Measurements from ENCODE around the gene CSF1R. TPM values are rescaled to one million over a fixed set of nuclear protein-coding genes. Genes with fewer than 3 reads are reported as not detected.

The CSF1R gene
- total and polyA plus RNA-seq, 2 donors from 2014 or later = 7.5 to 55.8 TPM

- H3K4me3 ChIP-seq (ENCODE audit: low read length in 3 of 3) = no peak overlapping the region
- no peak overlapping the region for H3K27ac ChIP-seq (ENCODE audit: low read depth in 2 of 2, low read length in 2 of 2)
- FAIRE-seq (no peak), DNase-seq (no peak)
- intact Hi-C loops (cut with DNase I) = no loop called here
- TF ChIP-seq CTCF (IDR thresholded peaks at IDR 0.05; ENCODE audit: borderline replicate concordance, extremely low read depth, insufficient read depth) = no peak
- H3K36me3 ChIP-seq (ENCODE audit: control insufficient read depth in 2 of 3, insufficient read depth in 3 of 3, low read length in 3 of 3) = no peaks in the 10 kb centered on the region
- no peaks in the 10 kb centered on the region for H3K9me3 ChIP-seq (ENCODE audit: control insufficient read depth in 2 of 3, insufficient read depth in 1 of 3, low read length in 3 of 3)
- no peaks in the 10 kb centered on the region for H3K27me3 ChIP-seq (ENCODE audit: control insufficient read depth, insufficient read depth, low read length)
- H3K9ac ChIP-seq (ENCODE audit: low read length in 3 of 3) = no peak overlapping the region
- no peaks in the 10 kb centered on the region for H3K4me1 ChIP-seq (ENCODE audit: control insufficient read depth in 2 of 3, insufficient read depth in 2 of 3, low read depth in 1 of 3, low read length in 3 of 3)
These were observed 25.9 kb downstream of the CSF1R start for GRCh38 chr5:150060471-150060870.

- H3K36me3 ChIP-seq (ENCODE audit: control insufficient read depth in 2 of 3, insufficient read depth in 3 of 3, low read length in 3 of 3) = peaks cover 0 to 4% (median 0%) of the 10 kb centered on the region in 3 donors
- DNase-seq (no peak), FAIRE-seq (no peak)
- H3K4me1 ChIP-seq (ENCODE audit: control insufficient read depth in 2 of 3, insufficient read depth in 2 of 3, low read depth in 1 of 3, low read length in 3 of 3) = no peaks in the 10 kb centered on the region
- H3K9ac ChIP-seq (ENCODE audit: low read length in 3 of 3) = no peak overlapping the region
- no peaks in the 10 kb centered on the region for H3K9me3 ChIP-seq (ENCODE audit: control insufficient read depth in 2 of 3, insufficient read depth in 1 of 3, low read length in 3 of 3)
- no peak overlapping the region for H3K27ac ChIP-seq (ENCODE audit: low read depth in 2 of 2, low read length in 2 of 2)
- no peak overlapping the region for H3K4me3 ChIP-seq (ENCODE audit: low read length in 3 of 3)
- TF ChIP-seq CTCF (IDR thresholded peaks at IDR 0.05; ENCODE audit: borderline replicate concordance, extremely low read depth, insufficient read depth) = no peak
- no peaks in the 10 kb centered on the region for H3K27me3 ChIP-seq (ENCODE audit: control insufficient read depth, insufficient read depth, low read length)
- intact Hi-C loops (cut with DNase I) = no loop called here
These were observed 26.7 kb downstream of the CSF1R start for GRCh38 chr5:150059623-150060022.

GRCh38 chr5:150058480-150059126 is 27.8 kb downstream of the CSF1R start:
- H3K27ac ChIP-seq (ENCODE audit: low read depth in 2 of 2, low read length in 2 of 2) = no peak overlapping the region
- intact Hi-C loops (cut with DNase I) = no loop called here
- no peak overlapping the region for H3K9ac ChIP-seq (ENCODE audit: low read length in 3 of 3)
- no peak for FAIRE-seq
- H3K4me1 ChIP-seq (ENCODE audit: control insufficient read depth in 2 of 3, insufficient read depth in 2 of 3, low read depth in 1 of 3, low read length in 3 of 3) = no peaks in the 10 kb centered on the region
- H3K36me3 ChIP-seq (ENCODE audit: control insufficient read depth in 2 of 3, insufficient read depth in 3 of 3, low read length in 3 of 3) = peaks cover 0 to 9% (median 4%) of the 10 kb centered on the region in 3 donors
- DNase-seq = peak in 1 of 5 donors; percentile 34
- no peak for TF ChIP-seq CTCF (IDR thresholded peaks at IDR 0.05; ENCODE audit: borderline replicate concordance, extremely low read depth, insufficient read depth)
- no peak overlapping the region for H3K4me3 ChIP-seq (ENCODE audit: low read length in 3 of 3)
- H3K9me3 ChIP-seq (ENCODE audit: control insufficient read depth in 2 of 3, insufficient read depth in 1 of 3, low read length in 3 of 3) = no peaks in the 10 kb centered on the region
- no peaks in the 10 kb centered on the region for H3K27me3 ChIP-seq (ENCODE audit: control insufficient read depth, insufficient read depth, low read length)

GRCh38 chr5:150057996-150058395 is 28.4 kb downstream of the CSF1R start:
- H3K9me3 ChIP-seq (ENCODE audit: control insufficient read depth in 2 of 3, insufficient read depth in 1 of 3, low read length in 3 of 3) = no peaks in the 10 kb centered on the region
- no peak overlapping the region for H3K9ac ChIP-seq (ENCODE audit: low read length in 3 of 3)
- no peak overlapping the region for H3K27ac ChIP-seq (ENCODE audit: low read depth in 2 of 2, low read length in 2 of 2)
- intact Hi-C loops (cut with DNase I) = no loop called here
- no peaks in the 10 kb centered on the region for H3K4me1 ChIP-seq (ENCODE audit: control insufficient read depth in 2 of 3, insufficient read depth in 2 of 3, low read depth in 1 of 3, low read length in 3 of 3)
- peaks cover 0 to 15% (median 7%) of the 10 kb centered on the region in 3 donors for H3K36me3 ChIP-seq (ENCODE audit: control insufficient read depth in 2 of 3, insufficient read depth in 3 of 3, low read length in 3 of 3)
- H3K27me3 ChIP-seq (ENCODE audit: control insufficient read depth, insufficient read depth, low read length) = no peaks in the 10 kb centered on the region
- H3K4me3 ChIP-seq (ENCODE audit: low read length in 3 of 3) = no peak overlapping the region
- FAIRE-seq = no peak
- TF ChIP-seq CTCF (IDR thresholded peaks at IDR 0.05; ENCODE audit: borderline replicate concordance, extremely low read depth, insufficient read depth) = no peak
- DNase-seq = no peak

Measured in kidney (tissue), 14 donors.